Glutamatergic neuron (in vitro differentiated cells): Measurements from ENCODE around the gene MRC2. TPM values are rescaled to one million over a fixed set of nuclear protein-coding genes. Genes with fewer than 3 reads are reported as not detected.

Experiments
- DNase-seq: peaks from one replicate; pipeline ENCODE4 v3.0.0; 2022
- H3K27ac Mint-ChIP-seq: one replicate; pipeline ENCODE4 v1.8.0; 2020; ENCODE audit warnings: mild to moderate bottlenecking, mixed read lengths, inconsistent platforms; ENCODE audit not compliant: unreplicated experiment
- H3K27me3 Mint-ChIP-seq: one replicate; pipeline ENCODE4 v1.8.0; 2020; ENCODE audit warnings: mild to moderate bottlenecking, moderate library complexity, mixed read lengths, inconsistent platforms; ENCODE audit not compliant: unreplicated experiment
- H3K36me3 Mint-ChIP-seq: one replicate; pipeline ENCODE4 v1.8.0; 2020; ENCODE audit warnings: mild to moderate bottlenecking, mixed read lengths, inconsistent platforms; ENCODE audit not compliant: unreplicated experiment
- H3K4me1 Mint-ChIP-seq: one replicate; pipeline ENCODE4 v1.8.0; 2020; ENCODE audit warnings: mild to moderate bottlenecking, low read depth, mixed read lengths, inconsistent platforms; ENCODE audit not compliant: unreplicated experiment
- H3K4me3 Mint-ChIP-seq: one replicate; pipeline ENCODE4 v1.8.0; 2020; ENCODE audit warnings: mild to moderate bottlenecking, mixed read lengths, inconsistent platforms; ENCODE audit not compliant: unreplicated experiment
- H3K9me3 Mint-ChIP-seq: one replicate; pipeline ENCODE4 v1.8.0; 2020; ENCODE audit warnings: mild to moderate bottlenecking, moderate library complexity, mixed read lengths, inconsistent platforms; ENCODE audit not compliant: unreplicated experiment
- total RNA-seq: library from RNA; stranded (reverse); fragmentation: NEBNext Ultra II Directional; extraction: Animal tissue kit (Norgen Biotek cat#: 25700); gene quantifications from one replicate; pipeline ENCODE4 v1.2.1, GENCODE V29; 2021; ENCODE audit not compliant: unreplicated experiment
- TF ChIP-seq, protein P1 (sequence below): fragments of 200-600 bp; sonication (generic); IDR thresholded peaks from one replicate; pipeline ENCODE4 v1.5.0; 2021; ENCODE audit not compliant: partially characterized antibody, unreplicated experiment

Gene MRC2
- total RNA-seq, 1 donor from 2014 or later: 24.0 TPM

DNA sequence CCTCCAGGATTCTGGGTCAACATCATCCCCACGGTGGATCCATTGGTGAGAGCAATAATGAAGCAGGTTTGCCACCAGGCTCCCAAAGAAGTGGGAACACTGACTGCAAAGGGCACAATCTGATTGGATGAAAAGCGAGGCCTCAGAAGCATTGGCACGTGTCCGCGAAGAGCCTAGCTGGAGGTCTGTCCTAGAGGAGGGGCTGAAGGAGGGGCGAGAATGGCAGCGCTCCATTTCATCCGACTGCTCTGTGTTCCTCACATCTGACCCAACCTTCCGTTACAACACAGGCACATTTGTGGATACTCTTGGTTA lies 79.9 kb downstream of the MRC2 start:
- Mint-ChIP-seq H3K4me1 (peaks cover 9% of the 10 kb centered on the region), H3K27me3 (peaks cover 8% of the 10 kb centered on the region), H3K27ac (no peak overlapping the region), H3K4me3 (no peak overlapping the region), H3K9me3 (peaks cover 4% of the 10 kb centered on the region), H3K36me3 (peaks cover 22% of the 10 kb centered on the region)
- TF ChIP-seq, protein P1, sequence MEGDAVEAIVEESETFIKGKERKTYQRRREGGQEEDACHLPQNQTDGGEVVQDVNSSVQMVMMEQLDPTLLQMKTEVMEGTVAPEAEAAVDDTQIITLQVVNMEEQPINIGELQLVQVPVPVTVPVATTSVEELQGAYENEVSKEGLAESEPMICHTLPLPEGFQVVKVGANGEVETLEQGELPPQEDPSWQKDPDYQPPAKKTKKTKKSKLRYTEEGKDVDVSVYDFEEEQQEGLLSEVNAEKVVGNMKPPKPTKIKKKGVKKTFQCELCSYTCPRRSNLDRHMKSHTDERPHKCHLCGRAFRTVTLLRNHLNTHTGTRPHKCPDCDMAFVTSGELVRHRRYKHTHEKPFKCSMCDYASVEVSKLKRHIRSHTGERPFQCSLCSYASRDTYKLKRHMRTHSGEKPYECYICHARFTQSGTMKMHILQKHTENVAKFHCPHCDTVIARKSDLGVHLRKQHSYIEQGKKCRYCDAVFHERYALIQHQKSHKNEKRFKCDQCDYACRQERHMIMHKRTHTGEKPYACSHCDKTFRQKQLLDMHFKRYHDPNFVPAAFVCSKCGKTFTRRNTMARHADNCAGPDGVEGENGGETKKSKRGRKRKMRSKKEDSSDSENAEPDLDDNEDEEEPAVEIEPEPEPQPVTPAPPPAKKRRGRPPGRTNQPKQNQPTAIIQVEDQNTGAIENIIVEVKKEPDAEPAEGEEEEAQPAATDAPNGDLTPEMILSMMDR: no peak
- DNase-seq: no peak

DNA sequence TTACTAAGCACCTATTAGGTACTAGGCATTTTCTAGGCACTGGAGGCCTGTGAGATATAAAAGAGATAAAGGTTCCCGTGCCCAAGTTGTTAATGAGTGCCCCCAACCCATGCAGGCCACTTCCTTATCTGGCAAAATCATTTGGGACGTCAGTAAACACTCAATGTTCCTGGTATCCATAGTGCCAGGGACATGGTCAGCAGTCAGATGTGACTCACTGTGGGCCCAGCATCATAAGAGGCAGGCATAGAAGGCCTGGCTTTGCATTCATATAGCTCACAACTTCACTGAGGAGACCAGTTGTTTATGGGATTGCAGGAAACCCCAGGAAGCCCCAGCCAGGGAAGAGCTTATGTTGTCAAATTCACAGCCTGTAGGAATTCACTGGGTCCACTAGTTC lies 81.1 kb downstream of the MRC2 start:
- DNase-seq: no peak
- peaks cover 9% of the 10 kb centered on the region for H3K4me1 Mint-ChIP-seq

DNA sequence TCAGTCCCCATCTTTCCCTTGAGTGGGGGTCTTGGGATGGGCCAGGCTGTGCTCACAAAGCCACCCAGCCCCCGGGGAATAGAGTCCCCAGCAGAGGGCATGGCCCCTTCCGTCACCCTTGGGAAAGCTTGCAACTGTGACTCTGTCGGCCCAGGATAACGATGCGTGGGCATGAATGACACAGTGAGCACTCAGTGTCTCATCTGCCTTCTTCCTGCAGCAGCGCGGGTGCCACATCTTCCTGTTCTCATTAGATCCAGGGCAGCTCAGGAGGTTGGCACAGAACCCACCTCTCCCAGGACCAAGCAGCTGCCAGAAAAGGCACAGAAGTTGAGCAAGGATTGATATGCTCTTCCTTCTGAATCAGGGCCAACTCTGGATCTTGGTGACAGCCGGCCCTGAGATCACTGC lies 84.7 kb downstream of the MRC2 start:
- H3K4me3 Mint-ChIP-seq: no peak overlapping the region
- H3K27ac Mint-ChIP-seq: no peak overlapping the region
- no peak for DNase-seq
- peaks cover 6% of the 10 kb centered on the region for H3K9me3 Mint-ChIP-seq
- peaks cover 3% of the 10 kb centered on the region for H3K27me3 Mint-ChIP-seq
- peaks cover 24% of the 10 kb centered on the region for H3K36me3 Mint-ChIP-seq
- H3K4me1 Mint-ChIP-seq: peaks cover 5% of the 10 kb centered on the region
- TF ChIP-seq, protein P1: no peak

More for the DNA sequence above, 81.1 kb downstream of the MRC2 start:
- TF ChIP-seq, protein P1: no peak
- peaks cover 4% of the 10 kb centered on the region for H3K9me3 Mint-ChIP-seq
- H3K36me3 Mint-ChIP-seq: peaks cover 26% of the 10 kb centered on the region
- H3K4me3 Mint-ChIP-seq: no peak overlapping the region
- no peak overlapping the region for H3K27ac Mint-ChIP-seq
- peaks cover 8% of the 10 kb centered on the region for H3K27me3 Mint-ChIP-seq

DNA sequence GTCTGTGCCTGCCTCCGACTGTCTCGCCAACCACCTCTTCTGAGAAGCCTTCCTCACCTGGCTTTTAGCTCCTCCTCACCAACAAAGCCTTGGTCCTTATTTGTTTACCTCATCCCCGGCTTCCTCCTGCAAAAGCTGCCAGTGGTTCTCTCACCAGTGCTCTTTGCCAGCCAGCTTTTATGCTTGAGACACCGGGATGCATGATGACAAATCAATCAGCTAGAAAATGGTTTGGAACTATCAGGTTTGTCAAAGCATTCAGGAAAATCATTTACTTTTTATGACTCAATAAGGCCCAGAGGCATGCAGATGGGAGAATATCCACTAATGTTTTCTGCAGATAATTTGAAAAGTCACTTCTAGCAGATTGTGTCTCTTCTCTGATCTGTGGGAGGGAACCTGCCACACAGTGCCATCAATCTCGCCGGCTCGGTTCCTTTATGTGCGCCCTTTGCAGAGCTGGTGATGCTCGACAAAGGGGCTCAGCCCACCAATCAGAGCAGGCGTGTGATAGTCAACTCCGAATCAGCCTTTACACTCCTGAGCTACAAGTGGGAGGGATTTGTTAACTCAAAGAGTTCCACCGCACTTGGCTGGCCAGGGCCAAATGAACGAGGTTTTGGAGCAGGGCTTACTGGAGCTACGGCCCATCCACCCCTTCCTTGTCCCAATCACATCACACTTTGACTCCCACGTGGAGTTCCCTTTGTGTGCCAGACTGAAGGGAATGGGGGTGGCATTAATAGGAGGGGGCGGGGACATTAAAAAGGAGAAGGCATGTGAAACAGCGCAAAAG lies 85.8 kb downstream of the MRC2 start:
- H3K27ac Mint-ChIP-seq: no peak overlapping the region
- H3K4me1 Mint-ChIP-seq: peaks cover 5% of the 10 kb centered on the region
- peaks cover 5% of the 10 kb centered on the region for H3K9me3 Mint-ChIP-seq
- no peak overlapping the region for H3K4me3 Mint-ChIP-seq
- H3K27me3 Mint-ChIP-seq: peaks cover 3% of the 10 kb centered on the region
- TF ChIP-seq, protein P1: no peak
- no peak for DNase-seq
- H3K36me3 Mint-ChIP-seq: peaks cover 18% of the 10 kb centered on the region

DNA sequence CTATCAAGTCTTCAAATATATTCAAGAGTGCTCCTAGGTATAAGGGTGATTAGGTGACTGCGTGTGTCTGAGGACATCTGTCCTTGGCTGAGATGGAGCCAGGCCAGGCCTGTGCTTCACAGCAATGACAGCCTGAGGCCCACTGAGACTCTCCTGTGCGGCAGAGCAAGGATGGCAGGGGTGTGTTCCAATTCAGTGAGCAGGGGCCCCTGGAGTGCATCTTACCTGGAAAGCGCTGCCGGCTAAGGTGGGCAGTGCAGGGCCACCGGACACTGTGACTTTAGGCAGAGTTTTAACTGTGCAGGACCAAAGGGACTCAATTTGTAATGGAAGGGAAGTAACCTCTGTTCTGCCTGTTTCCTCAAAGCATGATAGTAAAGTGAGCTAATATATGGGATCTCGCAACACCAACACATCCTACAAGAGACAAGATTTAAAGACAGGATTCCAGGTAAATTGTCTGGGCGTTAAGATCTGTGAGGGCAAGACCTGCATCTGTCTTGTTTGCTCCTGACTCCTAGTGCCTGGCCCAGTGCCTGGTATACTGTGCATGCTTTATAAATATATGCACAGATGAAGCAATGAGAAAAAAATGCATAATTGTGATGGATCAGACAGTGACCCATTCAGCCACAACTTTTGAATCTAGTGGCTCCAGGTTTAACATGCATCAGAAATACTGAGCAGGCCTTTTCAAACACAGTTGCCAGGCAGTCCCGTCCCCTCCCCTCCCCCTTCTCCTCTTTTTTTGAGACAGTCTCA lies 86.7 kb downstream of the MRC2 start:
- Mint-ChIP-seq H3K36me3 (peaks cover 12% of the 10 kb centered on the region), H3K9me3 (peaks cover 5% of the 10 kb centered on the region), H3K4me1 (peaks cover 5% of the 10 kb centered on the region), H3K4me3 (no peak overlapping the region), H3K27me3 (peaks cover 3% of the 10 kb centered on the region), H3K27ac (no peak overlapping the region)
- TF ChIP-seq, protein P1: no peak
- no peak for DNase-seq
